GM18951 (cell line): Measurements from ENCODE around the gene COL19A1.

ENCODE experiments used
- POLR2A ChIP-seq: IDR thresholded peaks from 4 replicates; pipeline ENCODE4 v1.6.1; 2011; ENCODE audit warnings: mild to moderate bottlenecking; ENCODE audit not compliant: insufficient read length, insufficient read depth; ENCODE audit errors: extremely low read depth
- in situ Hi-C: fragments of 300-500 bp; cut with MboI; formaldehyde crosslinking; loops from one replicate; pipeline ENCODE4 v1.12.0; 2022; ENCODE audit warnings: low sequenced_read_pairs, mixed read lengths, inconsistent platforms; ENCODE audit not compliant: unreplicated experiment

Gene COL19A1

DNA sequence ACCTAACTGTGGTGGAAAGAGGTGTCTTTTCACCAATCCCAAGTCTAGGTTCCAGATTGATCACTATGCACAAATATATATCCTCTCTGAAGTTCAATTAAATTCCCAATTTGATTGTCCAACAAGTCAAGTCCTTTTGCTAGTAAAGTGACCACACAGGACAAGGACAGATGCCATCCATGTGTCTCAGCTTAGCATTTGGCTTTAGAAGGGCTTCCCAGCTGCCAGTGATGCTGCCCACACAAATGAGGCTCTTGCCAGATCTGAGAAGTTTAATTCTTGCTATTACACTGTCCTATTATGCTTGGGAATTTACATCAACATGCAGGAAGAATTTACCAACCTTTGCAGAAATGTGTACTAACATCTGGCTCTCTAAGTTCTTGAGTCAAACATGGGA is 328.1 kb downstream of the COL19A1 start:
- no peak for TF ChIP-seq POLR2A
- in situ Hi-C loops: no loop called here

- TF ChIP-seq POLR2A: no peak
- in situ Hi-C loops: no loop called here
Observed at GRCh38 chr6:70196531-70196930, 330.2 kb downstream of the COL19A1 start.

DNA sequence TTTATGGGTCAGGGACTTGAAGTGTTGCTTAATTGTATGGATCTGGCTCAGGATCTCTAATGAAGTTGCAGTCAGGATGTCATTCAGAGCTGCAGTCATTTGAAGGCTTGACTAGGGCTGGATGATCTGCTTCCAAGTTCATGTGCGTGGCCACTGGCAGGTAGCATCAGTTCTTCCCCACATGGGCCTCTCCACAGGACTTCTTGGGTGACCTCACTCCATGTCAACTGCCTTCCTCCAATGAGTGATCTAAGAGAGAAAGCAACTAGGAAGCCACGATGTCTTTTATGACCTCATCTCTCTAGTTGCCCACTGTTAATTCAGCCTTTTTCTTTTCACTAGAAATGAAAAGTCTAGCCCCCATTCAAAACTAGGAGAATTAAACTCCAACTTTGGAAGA is 332.4 kb downstream of the COL19A1 start:
- in situ Hi-C loops: no loop called here
- TF ChIP-seq POLR2A: no peak

GRCh38 chr6:70208235-70208790 is 342.0 kb downstream of the COL19A1 start:
- TF ChIP-seq POLR2A: no peak
- in situ Hi-C loops: no loop called here

DNA sequence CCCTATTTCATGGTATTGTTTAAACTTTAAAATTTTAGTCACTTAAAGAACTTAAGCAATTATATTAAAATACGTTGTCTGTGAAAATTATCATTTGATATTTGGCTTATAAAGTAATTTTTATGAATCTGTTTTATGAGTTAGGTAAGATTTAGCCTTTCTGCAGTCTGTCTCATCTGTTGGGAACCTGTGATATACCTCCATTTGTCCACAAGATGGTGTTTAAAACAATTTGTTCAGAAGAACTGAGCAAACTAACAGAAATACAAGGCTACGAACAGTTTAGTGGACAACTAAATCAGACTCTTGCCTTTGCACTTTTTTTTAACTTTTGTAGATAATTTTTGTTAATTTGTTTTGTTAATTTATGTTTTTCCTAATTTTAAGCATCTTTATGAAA is 344.1 kb downstream of the COL19A1 start:
- TF ChIP-seq POLR2A: no peak
- in situ Hi-C loops: no loop called here

GRCh38 chr6:70215460-70216108 is 349.2 kb downstream of the COL19A1 start:
- in situ Hi-C loops: no loop called here
- TF ChIP-seq POLR2A: no peak

DNA sequence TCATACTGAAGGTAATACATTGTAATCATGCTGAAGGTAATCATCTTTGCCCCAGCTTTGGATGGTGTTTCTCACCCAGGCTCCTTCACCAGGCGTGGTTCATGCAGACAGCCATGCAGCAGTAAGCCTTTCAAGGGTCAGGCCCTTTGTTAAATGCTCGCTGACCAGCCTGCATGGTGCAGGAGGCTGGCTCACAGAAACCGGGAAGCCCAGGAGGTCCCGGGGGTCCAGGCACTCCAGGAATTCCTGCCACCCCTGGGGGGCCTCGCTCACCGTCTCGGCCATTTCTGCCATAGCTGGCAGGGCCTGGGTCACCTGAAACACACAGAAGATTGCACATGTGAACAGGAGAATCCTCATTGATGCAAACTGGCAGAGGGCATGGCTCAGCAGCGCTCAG is 350.4 kb downstream of the COL19A1 start:
- TF ChIP-seq POLR2A: no peak
- in situ Hi-C loops: no loop called here

- no peak for TF ChIP-seq POLR2A
- in situ Hi-C loops: loop anchor here (10.0 kb wide), 1 partner anchor 145 kb away; no protein-coding TSS in a partner anchor
Observed at GRCh38 chr6:70219943-70220613, 353.7 kb downstream of the COL19A1 start.

DNA sequence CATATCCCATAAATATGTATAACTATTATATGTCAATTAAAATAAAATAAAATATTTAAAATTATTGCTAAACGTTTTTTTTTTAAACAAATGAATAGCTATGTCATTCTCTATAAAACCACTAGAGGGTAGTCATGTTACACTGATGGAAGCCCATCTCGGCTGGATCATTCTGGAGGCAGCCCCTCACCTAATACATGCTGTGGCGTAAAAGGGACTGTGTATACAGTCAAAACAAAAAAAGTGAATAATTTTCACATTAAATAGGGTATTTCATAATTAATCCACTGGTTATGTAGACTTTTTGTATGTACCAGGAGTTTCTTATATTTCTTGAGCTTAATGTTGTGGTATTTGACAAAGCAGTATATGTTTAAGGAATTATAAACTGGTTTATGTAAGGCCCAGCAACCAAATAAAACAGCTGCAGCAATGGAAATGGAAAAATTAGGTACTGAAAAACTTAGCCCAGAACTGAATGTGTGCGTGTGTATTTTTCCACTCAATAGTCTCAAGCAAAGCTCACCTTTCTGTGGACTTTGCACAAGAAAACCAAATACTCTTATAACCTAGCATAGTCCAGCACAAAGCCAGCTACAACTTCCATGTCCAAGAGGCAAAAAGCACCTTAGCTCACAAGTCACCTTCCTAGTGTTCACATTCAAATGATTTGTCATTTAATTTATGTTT is 354.8 kb downstream of the COL19A1 start:
- no peak for TF ChIP-seq POLR2A
- in situ Hi-C loops: loop anchor here (10.0 kb wide), 1 partner anchor 144 kb away; no protein-coding TSS in a partner anchor

GRCh38 chr6:70221715-70222438 is 355.5 kb downstream of the COL19A1 start:
- in situ Hi-C loops: loop anchor here (10.0 kb wide), 1 partner anchor 143 kb away; no protein-coding TSS in a partner anchor
- TF ChIP-seq POLR2A: no peak

GRCh38 chr6:70222439-70222749 is 356.0 kb downstream of the COL19A1 start:
- in situ Hi-C loops: loop anchor here (10.0 kb wide), 1 partner anchor 142 kb away; no protein-coding TSS in a partner anchor
- no peak for TF ChIP-seq POLR2A

GRCh38 chr6:70225055-70225454 is 358.7 kb downstream of the COL19A1 start:
- in situ Hi-C loops: loop anchor here (10.0 kb wide), 1 partner anchor 140 kb away; no protein-coding TSS in a partner anchor
- no peak for TF ChIP-seq POLR2A

DNA sequence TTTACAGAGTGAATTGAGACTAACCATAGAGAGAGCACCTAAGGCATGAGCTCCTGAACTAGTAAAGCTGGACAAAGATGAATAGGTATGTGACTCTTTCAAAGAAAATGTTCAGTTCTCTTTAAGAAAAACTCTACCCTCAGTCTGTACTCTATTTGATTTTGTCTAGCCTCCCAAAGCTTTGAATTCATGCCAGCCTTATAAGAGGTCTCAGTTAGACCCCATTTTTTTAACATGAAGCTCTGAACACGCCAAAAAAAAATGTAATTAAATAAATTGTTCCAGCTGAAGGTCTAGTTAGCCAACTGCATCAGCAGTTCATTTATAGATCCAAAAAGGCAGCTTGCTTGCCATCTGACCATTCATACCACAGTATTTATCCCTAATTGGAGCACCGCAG is 365.0 kb downstream of the COL19A1 start:
- in situ Hi-C loops: no loop called here
- no peak for TF ChIP-seq POLR2A
